Duodenal mucosa (tissue), 2 donors: ENCODE data around the gene CELSR3.

Experiments
- H3K27ac ChIP-seq: one replicate; pipeline ENCODE4 v1.7.0; 2013; ENCODE audit warnings: low read depth, low read length
- H3K27me3 ChIP-seq, 2 donors: one replicate each; pipeline ENCODE4 v1.7.0; 2013; ENCODE audit warnings: low read length in 2 of 2, control low read depth in 1 of 2; ENCODE audit not compliant: insufficient read depth in 2 of 2, control insufficient read depth in 1 of 2
- H3K36me3 ChIP-seq, 2 donors: one replicate each; pipeline ENCODE4 v1.7.0; 2013; ENCODE audit warnings: low read length in 2 of 2, control low read depth in 1 of 2; ENCODE audit not compliant: insufficient read depth in 2 of 2, control insufficient read depth in 1 of 2
- H3K4me1 ChIP-seq, 2 donors: one replicate each; pipeline ENCODE4 v1.7.0; 2013; ENCODE audit warnings: low read length in 2 of 2, control low read depth in 1 of 2; ENCODE audit not compliant: insufficient read depth in 2 of 2, control insufficient read depth in 1 of 2
- H3K4me3 ChIP-seq, 2 donors: one replicate each; pipeline ENCODE4 v1.7.0; 2013; ENCODE audit warnings: low read length in 2 of 2, low read depth in 1 of 2
- H3K9ac ChIP-seq, 2 donors: one replicate each; pipeline ENCODE4 v1.7.0; 2013; ENCODE audit warnings: low read length in 2 of 2, low read depth in 1 of 2
- H3K9me3 ChIP-seq, 2 donors: one replicate each; pipeline ENCODE4 v1.7.0; 2013; ENCODE audit warnings: low read length in 2 of 2, control low read depth in 1 of 2; ENCODE audit not compliant: control insufficient read depth in 1 of 2

The CELSR3 gene

DNA sequence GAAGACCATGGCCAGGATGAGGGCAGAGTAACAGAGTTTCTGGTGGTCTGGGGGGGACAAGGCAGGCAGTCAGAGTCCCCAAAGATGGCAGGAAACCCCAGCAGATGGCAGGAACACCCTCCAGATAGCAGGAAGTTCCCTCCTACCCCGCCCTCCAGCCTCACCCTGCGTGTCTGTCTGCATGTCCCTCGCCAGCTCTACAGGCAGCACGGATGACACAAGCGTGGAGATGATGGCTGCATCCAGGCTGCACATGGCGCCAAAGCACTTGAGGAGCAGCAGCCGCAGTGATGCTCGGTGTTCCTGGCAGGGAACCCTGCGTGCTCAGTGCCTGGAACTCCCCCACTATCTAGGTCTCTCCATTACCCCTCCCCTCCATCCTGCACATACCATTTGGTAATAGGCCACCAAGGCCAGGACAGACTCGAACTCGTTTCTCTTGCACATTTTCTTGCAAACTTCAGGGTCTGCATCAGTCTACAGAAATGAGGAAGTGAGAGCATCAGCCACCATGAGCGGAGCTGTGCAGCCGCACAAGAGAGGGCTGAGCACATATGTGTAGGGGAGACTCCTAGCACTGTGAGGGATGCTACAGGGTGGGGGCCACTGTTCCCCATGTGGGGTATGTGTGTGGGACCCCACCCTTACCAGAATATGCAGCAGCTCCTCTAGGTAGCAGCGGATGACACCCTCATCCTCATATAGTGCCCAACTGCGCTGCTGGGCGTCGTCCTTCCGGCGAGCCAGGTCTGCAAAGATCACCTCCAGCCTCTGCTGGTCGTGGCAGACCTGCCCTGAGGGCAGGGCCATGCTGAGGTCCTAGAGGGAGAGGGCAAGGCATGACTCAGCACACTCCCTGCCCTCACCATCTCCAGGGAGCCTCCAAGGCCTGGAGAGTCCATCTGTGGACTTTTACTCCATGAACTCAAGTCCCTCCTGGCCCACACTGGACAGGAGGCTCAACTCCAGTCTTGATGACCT lies 17.0 kb upstream of the CELSR3 start:
- H3K4me1 ChIP-seq = peaks cover 15 to 17% of the 10 kb centered on the region in 2 donors
- no peak overlapping the region for H3K9ac ChIP-seq
- H3K27me3 ChIP-seq = no peaks in the 10 kb centered on the region
- peaks cover 20 to 61% of the 10 kb centered on the region in 2 donors for H3K36me3 ChIP-seq
- H3K27ac ChIP-seq = no peak overlapping the region
- no peaks in the 10 kb centered on the region for H3K9me3 ChIP-seq
- H3K4me3 ChIP-seq = no peak overlapping the region

DNA sequence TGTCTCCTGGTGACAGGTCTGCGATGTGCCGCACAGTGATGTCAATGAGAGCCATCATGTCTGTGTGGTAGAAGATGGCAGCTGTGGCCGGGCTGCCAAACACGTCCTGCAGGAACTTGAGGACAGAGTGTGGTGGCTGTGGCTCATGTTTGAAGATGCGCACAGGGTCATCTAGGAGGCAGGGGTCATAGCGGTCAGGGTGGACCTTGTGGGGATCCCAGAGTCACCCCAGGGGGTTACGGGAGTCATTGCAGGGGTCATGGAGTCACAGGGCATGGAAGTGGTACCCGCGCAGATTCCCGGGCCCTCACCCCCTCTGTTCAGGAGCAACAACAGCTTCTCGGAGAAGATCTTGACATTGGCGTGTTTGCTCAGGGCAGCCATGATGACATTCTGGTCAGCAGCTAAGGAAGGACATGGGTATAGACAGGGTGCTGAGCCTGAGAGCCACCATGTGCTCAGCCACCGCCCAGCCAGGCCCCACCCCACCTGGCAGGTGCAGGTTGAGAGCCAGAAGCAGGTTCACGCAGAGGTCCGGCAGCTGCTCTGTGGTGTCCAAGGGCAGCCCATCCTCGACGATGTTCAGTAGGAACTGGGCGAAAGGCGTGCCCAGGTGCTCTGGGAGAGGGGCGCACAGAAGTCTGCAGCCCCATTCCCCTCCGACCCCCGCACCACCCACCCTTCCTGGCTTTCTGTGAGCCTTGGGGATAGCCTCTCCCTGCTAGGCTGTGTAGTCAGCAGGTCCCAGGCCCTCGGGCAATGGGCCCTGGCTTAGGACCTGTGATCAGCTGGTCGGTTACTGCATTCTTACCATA lies 16.1 kb upstream of the CELSR3 start:
- Histone ChIP-seq H3K36me3 (peaks cover 26 to 69% of the 10 kb centered on the region in 2 donors), H3K4me3 (no peak overlapping the region), H3K9ac (no peak overlapping the region), H3K27ac (no peak overlapping the region), H3K4me1 (peaks cover 5 to 7% of the 10 kb centered on the region in 2 donors), H3K9me3 (no peaks in the 10 kb centered on the region), H3K27me3 (no peaks in the 10 kb centered on the region)

DNA sequence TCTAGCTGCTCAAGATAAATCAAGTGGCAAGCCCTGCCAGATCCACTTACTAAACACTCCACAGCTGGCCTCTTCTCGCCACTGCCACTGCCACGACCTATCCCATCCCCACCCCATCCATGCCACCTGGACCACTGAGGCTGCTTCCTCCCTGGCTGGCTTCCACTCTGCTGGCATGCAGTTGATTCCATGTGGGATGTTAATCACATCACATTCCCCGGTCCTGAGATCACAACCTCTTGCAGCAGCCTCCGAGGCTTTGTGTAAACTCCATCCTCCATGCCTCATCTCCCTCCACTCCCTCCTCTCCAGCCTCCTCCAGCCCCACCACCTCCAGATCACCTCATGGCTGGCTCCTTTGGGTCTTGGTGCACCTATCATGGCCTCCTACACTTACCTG lies 15.4 kb upstream of the CELSR3 start:
- H3K36me3 ChIP-seq = peaks cover 26 to 69% of the 10 kb centered on the region in 2 donors
- H3K9ac ChIP-seq = no peak overlapping the region
- no peak overlapping the region for H3K4me3 ChIP-seq
- peaks cover 0 to under 1% of the 10 kb centered on the region in 2 donors for H3K4me1 ChIP-seq
- H3K27me3 ChIP-seq = no peaks in the 10 kb centered on the region
- H3K27ac ChIP-seq = no peak overlapping the region
- H3K9me3 ChIP-seq = no peaks in the 10 kb centered on the region

DNA sequence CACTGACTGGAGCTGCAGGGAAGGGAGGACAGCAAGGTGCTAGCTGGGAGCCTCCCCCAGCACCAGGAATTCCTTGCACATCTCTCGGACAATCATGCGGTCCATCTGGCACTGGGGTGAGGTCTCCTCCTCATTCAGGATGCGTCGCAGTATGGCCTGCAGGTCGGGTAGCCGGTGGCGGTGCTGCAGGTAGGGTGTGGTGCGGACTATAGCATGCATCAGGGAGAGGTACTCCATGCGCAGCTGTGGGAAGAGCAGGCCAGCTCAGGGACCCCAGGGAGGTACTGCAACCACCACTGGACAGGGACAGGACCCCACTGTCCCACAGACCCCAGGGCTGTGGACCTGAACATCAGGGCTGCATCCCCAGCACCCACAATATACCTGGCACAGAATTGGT lies 11.8 kb upstream of the CELSR3 start:
- Histone ChIP-seq H3K27me3 (no peaks in the 10 kb centered on the region), H3K9me3 (no peaks in the 10 kb centered on the region), H3K27ac (no peak overlapping the region), H3K36me3 (peaks cover 8 to 44% of the 10 kb centered on the region in 2 donors), H3K4me1 (no peaks in the 10 kb centered on the region), H3K9ac (no peak overlapping the region), H3K4me3 (no peak overlapping the region)

DNA sequence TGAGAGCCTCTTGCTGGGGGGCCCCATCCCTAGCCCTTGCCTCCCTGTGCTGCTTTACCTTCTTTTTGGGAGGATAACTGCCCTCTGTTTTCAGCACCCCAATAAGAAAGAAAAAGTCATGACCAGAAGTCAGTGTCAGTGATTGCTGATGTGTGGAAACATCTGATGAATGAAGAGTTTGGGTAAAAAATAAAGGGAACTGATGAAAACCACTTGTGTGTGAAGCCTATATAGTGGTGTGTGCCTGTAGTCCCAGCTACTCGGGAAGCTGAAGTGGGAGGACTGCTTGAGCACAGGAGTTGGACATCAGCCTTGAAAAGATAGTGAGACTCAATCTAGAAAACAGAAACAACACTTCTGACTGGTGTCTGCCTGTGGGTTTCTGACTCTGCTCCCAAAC lies 9.8 kb upstream of the CELSR3 start:
- H3K4me1 ChIP-seq = no peaks in the 10 kb centered on the region
- H3K4me3 ChIP-seq = no peak overlapping the region
- no peaks in the 10 kb centered on the region for H3K9me3 ChIP-seq
- H3K27ac ChIP-seq = no peak overlapping the region
- no peaks in the 10 kb centered on the region for H3K27me3 ChIP-seq
- H3K9ac ChIP-seq = no peak overlapping the region
- H3K36me3 ChIP-seq = peaks cover 8 to 25% of the 10 kb centered on the region in 2 donors

DNA sequence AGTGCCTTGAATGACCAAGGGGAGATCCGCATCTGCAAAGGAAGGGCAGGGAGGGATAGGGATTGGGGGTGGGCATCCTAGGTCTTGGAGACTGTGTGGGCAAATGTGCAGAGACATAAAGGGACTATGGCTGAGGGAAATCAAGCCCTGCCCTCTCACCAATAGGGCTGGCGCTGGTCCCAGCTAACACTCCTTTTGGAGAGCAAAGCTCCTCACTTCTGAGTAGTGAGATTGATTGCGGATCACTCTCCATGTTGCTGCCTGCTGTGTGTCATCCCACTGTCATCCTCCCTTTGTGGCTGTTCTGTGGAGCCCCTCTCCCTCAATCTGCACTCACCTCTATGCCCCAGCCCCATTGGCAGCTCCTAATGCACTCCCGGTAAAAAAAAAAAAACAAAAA lies 2.2 kb upstream of the CELSR3 start:
- Histone ChIP-seq H3K4me1 (peaks cover 0 to 13% of the 10 kb centered on the region in 2 donors), H3K9me3 (no peaks in the 10 kb centered on the region), H3K27me3 (no peaks in the 10 kb centered on the region), H3K9ac (no peak overlapping the region), H3K4me3 (no peak overlapping the region), H3K36me3 (no peaks in the 10 kb centered on the region), H3K27ac (no peak overlapping the region)

DNA sequence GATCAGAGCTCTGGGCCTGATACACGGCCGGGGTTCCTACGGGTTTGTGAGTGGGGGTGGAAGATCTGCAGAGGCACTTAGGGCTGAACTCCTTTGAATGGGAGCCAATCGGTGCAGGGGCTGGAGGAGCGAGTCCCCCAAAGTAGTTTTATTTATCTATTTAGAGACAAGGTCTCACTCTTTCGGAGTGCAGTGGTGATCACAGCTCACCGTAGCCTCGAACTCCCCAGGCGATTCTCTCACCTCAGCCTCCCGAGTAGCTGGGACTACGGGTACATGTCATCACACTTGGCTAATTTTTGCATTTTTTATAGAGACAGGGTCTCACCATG lies 1.6 kb upstream of the CELSR3 start:
- Histone ChIP-seq H3K4me3 (peak overlapping the region; percentile 73 to 81), H3K36me3 (no peaks in the 10 kb centered on the region), H3K9me3 (no peaks in the 10 kb centered on the region), H3K4me1 (peaks cover 0 to 13% of the 10 kb centered on the region in 2 donors), H3K27ac (no peak overlapping the region), H3K9ac (peak overlapping the region in 1 of 2 donors; percentile 56), H3K27me3 (no peaks in the 10 kb centered on the region)

DNA sequence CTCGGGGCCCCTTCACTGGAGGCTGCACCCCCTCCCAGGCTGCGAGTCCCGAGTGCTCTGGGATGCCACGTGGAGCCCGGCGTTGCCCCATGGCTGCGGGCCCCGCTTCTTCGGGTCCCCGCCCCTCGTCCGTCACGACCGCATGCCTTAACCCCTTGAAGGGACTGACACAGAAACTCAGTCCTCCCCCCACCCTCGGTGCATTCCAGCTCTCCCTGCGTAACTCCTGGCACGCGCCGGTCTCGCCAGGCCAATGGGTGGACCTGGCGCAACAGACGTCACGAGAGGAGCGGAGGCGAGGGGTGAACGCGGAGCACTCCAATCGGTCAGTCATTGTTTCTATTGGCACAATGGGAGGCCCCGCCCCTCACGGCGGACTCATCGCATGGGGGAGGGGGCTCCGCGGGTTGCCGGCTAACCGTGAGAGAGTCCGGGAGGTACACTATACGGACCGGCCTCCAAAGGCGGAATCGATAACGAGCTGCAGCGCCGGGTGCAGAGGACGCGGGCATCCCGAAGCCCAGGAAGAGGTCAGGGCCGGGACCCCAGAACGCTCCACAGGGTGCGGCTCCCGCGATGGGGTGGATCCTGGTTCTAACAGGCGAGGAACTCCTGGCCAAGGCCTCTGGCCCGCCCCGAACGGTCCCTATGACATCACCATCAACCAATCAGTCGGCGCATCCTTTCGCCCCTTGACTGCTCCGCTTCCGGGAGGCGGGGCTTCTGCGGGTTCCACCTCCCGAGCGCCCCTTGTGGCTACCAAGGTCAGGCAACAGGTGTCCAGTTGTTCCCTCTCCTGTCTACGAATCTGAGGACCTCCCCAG lies 1.0 kb upstream of the CELSR3 start:
- peak overlapping the region; percentile 73 to 81 for H3K4me3 ChIP-seq
- no peaks in the 10 kb centered on the region for H3K9me3 ChIP-seq
- no peaks in the 10 kb centered on the region for H3K27me3 ChIP-seq
- H3K27ac ChIP-seq = peak overlapping the region; percentile 72
- H3K36me3 ChIP-seq = no peaks in the 10 kb centered on the region
- H3K4me1 ChIP-seq = peaks cover 0 to 13% of the 10 kb centered on the region in 2 donors
- H3K9ac ChIP-seq = peak overlapping the region; percentile 49 to 56

DNA sequence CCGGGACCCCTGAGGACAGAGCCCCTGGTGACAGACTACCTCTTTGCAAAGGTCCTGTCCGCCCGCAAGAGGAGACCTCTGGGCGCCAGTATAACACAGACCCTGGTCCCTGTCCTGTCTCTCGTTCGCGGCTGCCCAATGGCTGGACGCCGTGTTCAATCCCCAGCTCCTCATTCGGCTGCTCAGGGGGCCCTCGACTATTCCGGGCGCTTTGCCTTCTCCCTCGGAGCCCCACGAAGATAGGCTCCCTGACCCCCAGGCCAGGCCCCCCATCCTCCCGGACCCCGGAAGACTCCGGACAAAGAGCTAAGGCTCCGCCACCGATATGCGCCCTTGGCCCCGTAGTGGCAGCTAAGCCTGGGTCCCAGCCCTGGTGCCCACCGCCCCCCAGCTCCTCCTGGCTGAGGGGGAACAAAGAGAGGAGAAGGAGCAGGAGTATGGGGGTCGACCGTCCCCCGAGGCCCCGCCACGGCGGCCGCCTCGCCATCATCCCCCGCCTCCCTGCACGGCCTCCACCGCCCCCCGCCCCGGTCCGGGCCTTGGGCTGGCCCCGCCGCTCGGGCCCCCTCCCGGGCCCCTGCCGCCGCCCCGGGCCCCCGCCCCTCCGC lies 437 bp downstream of the CELSR3 start:
- Histone ChIP-seq H3K4me1 (peaks cover 0 to 14% of the 10 kb centered on the region in 2 donors), H3K27me3 (no peaks in the 10 kb centered on the region), H3K36me3 (no peaks in the 10 kb centered on the region), H3K4me3 (no peak overlapping the region), H3K27ac (no peak overlapping the region), H3K9me3 (no peaks in the 10 kb centered on the region), H3K9ac (no peak overlapping the region)
